LNCaP clone FGC (cell line): Measurements from ENCODE around the gene TMEM150A.

Experiments
- DNase-seq: peaks from one replicate; pipeline ENCODE4 v3.0.0-alpha.2; 2011; ENCODE audit warnings: low read depth
- H3K4me3 ChIP-seq: 2 replicates; pipeline ENCODE4 v1.5.1; 2011; ENCODE audit warnings: mild to moderate bottlenecking, low read depth, low read length, control low read depth
- TF ChIP-seq, protein P1 (sequence below): IDR thresholded peaks from 2 replicates; pipeline ENCODE4 v1.5.1; 2012; ENCODE audit warnings: mild to moderate bottlenecking; ENCODE audit not compliant: control insufficient read depth, insufficient read depth; ENCODE audit errors: extremely low read depth

TMEM150A gene

DNA sequence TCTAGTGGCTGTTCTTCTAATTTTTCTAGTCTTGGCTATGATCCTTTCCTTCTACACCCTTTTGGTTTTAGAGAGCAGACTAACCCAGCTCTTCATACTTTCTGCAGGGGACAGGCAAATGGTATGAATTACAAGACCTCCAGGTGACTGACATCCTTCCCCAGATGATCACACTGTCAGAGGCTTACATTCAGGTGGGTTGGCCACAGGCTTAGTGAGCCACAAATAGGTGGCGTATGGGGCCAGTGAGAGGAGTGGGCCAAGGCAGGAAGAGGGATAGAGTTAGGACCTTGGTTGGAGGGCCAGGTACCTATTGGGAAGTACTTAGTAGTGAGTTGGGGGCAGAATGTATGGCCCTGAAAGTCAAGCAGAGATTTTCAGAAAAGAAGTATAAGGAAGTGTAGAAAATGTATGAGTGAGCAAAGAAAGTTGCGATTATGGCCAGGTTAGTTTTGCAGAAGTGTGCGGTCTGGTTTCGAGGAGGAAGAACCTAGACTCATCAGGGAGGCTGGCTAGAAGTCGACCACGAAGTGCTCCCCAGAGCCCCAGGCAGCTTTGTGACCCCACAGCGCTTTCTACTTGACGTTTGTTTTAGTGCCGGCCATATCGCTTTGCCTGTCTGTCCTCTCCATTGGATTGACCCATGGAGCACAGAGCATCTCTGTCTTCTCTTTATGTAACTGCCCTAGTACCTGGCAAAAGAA lies 45.5 kb upstream of the TMEM150A start:
- DNase-seq = no peak
- TF ChIP-seq, protein P1, sequence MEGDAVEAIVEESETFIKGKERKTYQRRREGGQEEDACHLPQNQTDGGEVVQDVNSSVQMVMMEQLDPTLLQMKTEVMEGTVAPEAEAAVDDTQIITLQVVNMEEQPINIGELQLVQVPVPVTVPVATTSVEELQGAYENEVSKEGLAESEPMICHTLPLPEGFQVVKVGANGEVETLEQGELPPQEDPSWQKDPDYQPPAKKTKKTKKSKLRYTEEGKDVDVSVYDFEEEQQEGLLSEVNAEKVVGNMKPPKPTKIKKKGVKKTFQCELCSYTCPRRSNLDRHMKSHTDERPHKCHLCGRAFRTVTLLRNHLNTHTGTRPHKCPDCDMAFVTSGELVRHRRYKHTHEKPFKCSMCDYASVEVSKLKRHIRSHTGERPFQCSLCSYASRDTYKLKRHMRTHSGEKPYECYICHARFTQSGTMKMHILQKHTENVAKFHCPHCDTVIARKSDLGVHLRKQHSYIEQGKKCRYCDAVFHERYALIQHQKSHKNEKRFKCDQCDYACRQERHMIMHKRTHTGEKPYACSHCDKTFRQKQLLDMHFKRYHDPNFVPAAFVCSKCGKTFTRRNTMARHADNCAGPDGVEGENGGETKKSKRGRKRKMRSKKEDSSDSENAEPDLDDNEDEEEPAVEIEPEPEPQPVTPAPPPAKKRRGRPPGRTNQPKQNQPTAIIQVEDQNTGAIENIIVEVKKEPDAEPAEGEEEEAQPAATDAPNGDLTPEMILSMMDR = no peak

DNA sequence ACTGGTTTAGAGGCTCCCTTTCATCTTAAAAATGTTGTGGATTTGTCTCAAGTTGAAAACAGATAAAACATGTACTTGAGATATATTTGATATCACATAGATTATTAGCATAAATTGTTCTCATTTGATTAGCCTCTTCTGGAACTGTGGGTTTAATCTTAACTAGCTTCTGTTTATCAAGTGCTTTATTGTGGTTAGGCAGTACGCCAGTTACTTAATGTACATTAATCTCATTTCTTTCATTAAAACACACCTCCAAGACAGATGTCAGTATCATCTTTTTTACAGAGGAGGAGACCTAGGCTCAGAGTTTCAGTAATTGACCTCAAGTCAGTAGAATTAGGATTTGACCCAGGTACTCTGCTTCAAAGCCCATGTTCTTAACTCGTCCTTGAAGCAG lies 43.7 kb upstream of the TMEM150A start:
- DNase-seq = no peak
- H3K4me3 ChIP-seq = no peak overlapping the region
- TF ChIP-seq, protein P1 = no peak

More for the DNA sequence above, 45.5 kb upstream of the TMEM150A start:
- H3K4me3 ChIP-seq = no peak overlapping the region

DNA sequence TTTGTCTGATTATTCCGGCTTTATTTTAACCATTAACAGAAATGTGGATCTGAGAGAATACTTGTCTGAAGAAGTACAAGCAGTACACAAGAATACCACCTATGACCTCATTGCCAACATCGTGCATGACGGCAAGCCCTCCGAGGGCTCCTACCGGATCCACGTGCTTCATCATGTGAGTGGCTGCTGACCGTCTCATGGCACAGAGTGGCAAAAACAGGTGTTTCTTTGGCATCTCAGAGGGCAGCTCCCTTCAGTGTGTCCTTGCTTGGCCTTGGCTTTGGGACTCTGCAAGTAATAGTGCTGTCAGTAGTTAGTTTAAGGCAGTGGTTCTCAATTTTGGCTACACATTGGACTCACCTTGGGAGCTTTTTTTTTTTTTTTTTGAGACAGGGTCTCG lies 42.4 kb upstream of the TMEM150A start:
- TF ChIP-seq, protein P1 = no peak
- DNase-seq = no peak
- no peak overlapping the region for H3K4me3 ChIP-seq

DNA sequence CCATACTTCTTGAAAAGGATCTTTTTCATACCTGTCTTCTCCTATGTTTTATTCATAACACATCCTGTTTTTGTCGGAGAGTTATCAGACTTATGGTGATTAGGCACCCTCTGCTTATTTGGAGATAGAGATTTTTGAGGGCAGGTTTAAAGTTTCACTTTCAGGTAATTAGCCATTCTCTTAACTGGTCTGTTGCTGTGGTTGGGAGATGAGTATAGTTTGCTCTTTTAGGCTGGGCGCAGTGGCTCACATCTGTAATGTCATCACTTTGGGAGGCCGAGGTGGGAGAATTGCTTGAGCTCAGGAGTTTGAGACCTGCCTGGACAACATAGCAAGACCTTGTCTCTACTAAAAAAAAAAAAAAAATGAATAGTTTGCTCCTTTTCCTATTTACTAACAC lies 40.2 kb upstream of the TMEM150A start:
- TF ChIP-seq, protein P1 = no peak
- no peak overlapping the region for H3K4me3 ChIP-seq
- DNase-seq = no peak

DNA sequence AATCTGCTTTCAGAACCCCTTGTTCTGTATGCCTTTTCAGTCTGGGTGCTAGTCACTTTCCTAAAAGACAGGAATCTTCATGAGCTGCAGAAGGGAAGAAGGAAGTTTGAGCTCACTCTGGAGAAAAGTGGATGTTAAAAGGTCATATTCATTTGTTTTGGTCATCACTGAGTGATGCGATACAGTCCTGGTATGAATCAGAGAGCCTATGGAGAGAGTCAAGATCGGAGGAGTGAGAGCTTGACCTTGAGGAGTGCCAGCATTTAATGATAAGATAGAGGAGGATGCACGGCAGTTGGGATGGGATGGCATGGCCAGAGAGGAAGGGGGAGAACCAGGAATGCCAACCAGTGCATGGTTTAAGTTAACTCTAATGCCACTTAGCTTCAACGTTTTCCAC lies 33.1 kb upstream of the TMEM150A start:
- DNase-seq = no peak
- H3K4me3 ChIP-seq = no peak overlapping the region
- TF ChIP-seq, protein P1 = no peak

DNA sequence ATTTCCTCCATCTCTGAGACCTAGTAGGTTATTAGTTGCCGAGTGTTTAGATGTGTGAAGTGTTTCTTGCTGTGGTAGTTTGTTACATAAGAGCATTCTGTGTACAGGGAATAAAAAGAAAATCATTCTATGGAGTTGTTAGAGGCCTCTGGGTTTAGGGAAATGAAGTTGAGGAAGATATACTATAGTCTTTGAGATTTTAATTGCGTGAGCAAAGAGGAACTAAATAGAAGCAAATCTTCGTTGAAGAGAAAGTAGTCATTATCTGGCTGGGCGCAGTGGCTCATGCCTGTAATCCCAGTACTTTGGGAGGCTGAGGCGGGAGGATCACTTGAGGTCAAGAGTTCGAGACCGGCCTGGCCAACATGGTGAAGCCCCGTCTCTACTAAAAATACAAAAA lies 32.5 kb upstream of the TMEM150A start:
- DNase-seq = no peak
- TF ChIP-seq, protein P1 = no peak
- no peak overlapping the region for H3K4me3 ChIP-seq

DNA sequence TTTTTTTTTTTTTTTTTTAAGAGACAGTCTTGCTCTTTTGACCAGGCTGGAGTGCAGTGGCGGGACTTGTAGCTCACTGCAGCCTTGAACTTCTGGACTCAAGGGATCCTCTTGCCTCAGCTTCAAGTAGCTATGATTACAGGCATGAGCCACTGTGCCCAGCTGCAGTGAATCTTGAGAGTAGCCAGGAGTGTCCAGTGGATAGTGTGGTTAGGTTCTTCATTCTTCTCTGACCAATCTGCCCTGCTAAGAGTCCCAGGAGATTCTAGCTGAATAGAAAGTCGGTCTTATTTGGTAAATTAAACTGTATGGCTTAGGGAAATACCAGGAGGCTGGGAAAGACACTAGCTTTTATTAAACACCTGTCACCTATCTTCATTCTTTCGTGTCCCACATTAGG lies 28.8 kb upstream of the TMEM150A start:
- TF ChIP-seq, protein P1 = no peak

More for the DNA sequence above, 28.8 kb upstream of the TMEM150A start:
- no peak for DNase-seq
- H3K4me3 ChIP-seq = no peak overlapping the region
